ENCODE measurements around the gene OBP2A.

- TF ChIP-seq BHLHE40 (IDR thresholded peaks at IDR 0.05; ENCODE audit: borderline replicate concordance in 1 of 2, low read depth in 2 of 2, low read length in 1 of 2) (no peak), EZH2 (IDR thresholded peaks at IDR 0.05; ENCODE audit: borderline replicate concordance, control insufficient read depth, low read depth, low read length) (no peak), CTCF (IDR thresholded peaks at IDR 0.05 in 2 of 3, conservative IDR thresholded peaks at IDR 0.05 in 1 of 3; ENCODE audit: control insufficient read depth in 2 of 3, extremely low read depth in 1 of 3, insufficient read depth in 1 of 3, low read depth in 3 of 3, low read length in 3 of 3) (no peak), FOXM1 (IDR thresholded peaks at IDR 0.05; ENCODE audit: low read depth, low read length) (no peak), REST (IDR thresholded peaks at IDR 0.05; ENCODE audit: low read depth, low read length) (no peak), CEBPB (IDR thresholded peaks at IDR 0.05; ENCODE audit: borderline replicate concordance in 1 of 2, low read depth in 2 of 2, low read length in 2 of 2) (no peak), USF2 (IDR thresholded peaks at IDR 0.05; ENCODE audit: borderline replicate concordance, low read depth, low read length) (no peak)
Measured at GRCh38 chr9:135559606-135560005, 13.7 kb downstream of the OBP2A start.

All from GM12878 (cell line).